HG03135 (cell line): ENCODE results near the gene RNF144A.

Experiments used
- ATAC-seq: cut with Tn5 transposase; IDR thresholded peaks from one replicate; pipeline ENCODE4 v1.9.1; 2021; ENCODE audit warnings: mild to moderate bottlenecking, moderate library complexity; ENCODE audit not compliant: unreplicated experiment

RNF144A gene

GRCh38 chr2:6968319-6969100 is 51.3 kb downstream of the RNF144A start:
- ATAC-seq = no peak

DNA sequence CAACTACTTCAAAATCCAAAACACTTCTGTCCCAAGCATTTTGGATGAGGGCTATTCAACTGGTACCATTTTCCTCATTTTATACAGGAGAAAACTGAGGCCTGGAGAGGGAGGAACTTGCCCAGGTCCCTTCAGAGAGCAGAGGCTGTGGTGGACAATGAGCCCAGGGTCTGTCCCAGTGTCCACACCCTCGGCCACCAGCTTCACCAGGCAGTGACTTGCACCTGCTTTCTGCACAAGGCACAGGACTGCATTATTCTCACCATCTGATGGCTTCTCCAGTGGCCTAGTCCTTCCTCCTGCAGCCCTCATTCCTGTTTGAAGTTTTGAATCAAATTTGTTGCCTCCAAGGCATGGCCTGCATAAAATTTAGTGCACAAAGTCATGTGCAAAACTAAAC is 53.3 kb downstream of the RNF144A start:
- ATAC-seq = no peak

DNA sequence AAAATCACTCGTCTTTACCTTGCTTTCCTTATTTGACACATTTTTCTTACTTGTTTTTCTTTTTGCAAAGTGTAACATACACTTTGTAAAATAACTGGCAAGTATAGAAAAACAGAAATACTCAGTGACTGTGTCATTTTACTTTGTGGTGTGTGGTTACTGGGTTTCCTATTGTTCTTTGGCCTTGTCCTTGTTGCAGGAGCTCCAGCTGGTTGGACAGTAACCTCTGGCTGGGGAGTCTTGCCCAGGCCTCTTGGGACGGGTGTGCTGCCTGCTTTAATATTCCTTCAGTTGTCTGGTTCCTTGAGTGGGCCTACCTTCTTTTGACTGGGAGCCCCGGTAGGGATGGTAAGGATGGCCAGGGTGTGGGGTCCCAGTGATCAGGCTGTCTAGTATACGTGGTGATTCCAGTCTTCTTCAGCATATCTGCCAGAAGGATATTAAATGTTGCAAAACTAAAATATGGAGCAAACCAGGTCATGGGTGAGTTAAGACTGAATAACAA is 53.8 kb downstream of the RNF144A start:
- no peak for ATAC-seq

- no peak for ATAC-seq
Observed at GRCh38 chr2:6971502-6971901, 54.3 kb downstream of the RNF144A start.

DNA sequence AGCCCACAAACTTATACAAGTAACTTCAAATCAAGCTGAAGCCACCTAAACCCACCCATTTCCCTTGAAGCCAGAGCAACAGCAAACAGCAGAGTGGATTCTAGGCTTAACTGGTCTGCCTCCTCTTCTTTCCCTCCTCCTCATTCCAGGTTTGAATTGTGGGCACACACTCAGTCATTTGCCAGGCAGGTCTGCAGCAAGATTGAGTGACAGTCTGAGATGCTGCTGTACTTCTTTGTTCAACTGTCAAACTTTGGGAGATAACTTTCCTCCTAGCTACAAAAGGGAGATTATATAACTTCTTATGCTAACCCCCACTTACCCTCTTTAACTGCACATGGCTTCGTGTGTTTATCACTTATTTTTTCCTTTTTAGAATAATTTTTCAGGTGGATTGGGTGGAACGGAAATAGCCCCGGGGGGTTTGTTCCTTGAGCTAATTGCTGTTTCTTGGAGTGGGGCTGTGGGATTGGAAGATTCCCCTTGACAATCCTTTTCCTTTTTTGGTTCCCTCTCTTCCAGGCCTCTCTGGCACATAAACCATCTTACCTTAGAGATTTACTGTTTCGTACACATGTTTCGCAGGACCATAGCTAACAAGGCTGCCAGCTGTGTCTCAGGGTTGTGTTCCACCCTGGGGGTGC is 55.0 kb downstream of the RNF144A start:
- ATAC-seq = no peak

DNA sequence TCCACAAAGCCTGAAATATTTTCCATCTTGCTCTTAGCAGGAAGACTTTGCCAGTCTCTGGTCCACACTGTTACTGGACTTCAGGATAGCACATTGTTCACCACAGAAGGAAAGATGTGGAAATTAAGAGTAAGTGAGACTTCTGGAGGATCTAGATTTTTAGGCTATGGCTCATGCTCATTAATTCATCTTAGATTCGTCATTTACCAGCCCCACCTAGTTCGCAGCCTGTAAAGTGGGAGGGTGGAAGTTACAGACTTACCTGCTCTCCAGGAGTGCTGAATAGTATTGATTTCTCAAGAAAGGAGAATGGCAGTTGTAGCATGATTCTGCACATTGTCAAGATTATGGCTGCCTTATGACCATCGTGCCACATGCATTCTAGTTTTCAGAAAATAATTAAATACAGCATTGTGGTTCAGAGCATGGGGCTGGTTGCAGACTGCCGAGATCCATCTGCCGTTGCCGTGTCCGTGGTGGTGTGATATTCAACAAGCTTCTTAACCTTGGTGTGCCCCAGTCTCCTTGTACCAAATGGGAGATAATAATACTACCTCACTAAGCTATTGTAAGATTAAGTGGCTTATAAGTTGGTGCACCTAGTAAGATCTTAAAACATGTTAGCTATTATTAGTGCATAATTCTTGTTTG is 56.8 kb downstream of the RNF144A start:
- no peak for ATAC-seq

DNA sequence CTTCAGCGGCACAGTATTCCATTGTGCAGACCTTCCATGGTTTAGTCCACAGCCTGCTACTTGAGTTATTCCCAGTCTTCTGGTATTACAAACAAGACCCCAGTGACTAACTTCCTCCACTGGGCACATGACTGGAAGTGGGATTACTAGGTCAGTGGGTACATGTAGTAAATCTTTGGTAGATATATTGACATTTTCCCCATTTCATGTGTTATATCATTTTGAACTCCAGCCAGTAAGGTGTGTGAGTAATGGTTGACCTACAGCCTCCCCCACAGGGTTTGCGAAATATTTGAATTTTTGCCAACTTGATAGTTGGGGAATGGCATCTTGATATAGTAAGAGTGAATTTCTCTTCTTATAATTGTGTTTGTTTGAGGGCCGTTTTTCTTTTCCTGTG is 58.8 kb downstream of the RNF144A start:
- ATAC-seq = no peak

DNA sequence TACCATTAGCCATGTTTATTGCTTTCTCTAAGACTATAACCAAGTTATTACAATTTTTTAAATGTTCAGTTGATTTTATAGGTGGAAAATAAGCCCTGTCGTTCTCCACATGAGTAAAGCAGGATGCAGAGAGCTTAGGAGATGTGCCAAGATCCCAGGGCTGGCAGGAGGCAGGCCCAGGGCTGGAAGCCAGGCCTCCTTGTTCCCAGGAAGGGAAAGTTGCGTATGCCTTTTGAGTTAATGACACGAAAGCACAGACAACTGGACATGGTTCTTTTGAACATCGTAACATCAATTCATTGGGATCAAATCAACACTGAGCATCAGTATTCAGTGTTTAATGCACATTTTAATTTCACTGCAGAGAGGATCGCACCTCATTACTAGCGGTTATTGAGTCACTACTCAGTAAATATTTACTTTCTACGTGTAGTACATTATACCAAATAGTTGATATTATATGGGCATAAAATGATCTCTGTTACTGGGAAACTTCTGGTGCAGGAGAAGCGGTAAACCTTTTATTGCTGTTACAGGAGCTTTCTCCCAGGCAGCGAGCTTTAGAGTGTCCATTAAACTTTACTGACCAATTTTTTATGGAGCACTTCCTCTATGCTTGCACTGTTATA is 60.0 kb downstream of the RNF144A start:
- no peak for ATAC-seq

DNA sequence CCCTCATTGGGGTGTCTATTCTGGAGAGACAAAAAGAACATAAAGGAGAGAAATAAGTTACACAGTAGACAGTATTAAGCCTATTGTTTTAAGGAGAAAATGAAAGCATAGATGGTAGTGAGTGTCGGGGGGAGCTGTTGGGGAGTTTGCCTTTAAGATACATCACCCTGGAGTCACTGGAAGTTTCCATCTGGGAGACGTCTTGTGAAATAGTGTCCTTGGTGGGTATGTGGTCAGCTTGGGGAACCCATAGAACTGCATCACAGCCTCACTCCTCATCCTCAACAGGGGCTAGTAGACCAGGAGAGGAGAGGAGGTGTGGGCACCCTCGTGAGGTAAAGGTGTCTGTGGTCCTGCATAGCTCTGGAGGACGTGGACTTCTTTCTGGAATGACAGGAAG is 60.6 kb downstream of the RNF144A start:
- no peak for ATAC-seq

GRCh38 chr2:6978991-6979390 is 61.8 kb downstream of the RNF144A start:
- ATAC-seq = no peak

DNA sequence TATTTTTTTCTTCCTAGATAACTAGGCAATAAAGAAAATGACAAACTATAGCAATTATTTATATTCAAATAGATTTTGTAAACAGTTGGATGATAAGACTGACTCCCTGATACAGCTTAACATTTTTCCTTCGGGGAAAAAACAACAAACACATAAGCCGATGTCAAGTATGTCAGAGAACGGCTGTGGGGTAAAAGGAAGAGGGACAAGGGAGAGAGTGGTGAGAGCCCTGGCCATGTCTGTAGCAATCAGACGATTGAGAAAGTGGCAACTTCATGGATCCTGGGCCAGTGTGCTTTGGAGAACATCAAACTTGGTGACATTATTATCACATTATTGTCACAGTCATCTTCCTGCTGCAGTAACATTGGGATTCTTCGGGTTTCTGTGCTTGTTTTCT is 65.2 kb downstream of the RNF144A start:
- no peak for ATAC-seq

DNA sequence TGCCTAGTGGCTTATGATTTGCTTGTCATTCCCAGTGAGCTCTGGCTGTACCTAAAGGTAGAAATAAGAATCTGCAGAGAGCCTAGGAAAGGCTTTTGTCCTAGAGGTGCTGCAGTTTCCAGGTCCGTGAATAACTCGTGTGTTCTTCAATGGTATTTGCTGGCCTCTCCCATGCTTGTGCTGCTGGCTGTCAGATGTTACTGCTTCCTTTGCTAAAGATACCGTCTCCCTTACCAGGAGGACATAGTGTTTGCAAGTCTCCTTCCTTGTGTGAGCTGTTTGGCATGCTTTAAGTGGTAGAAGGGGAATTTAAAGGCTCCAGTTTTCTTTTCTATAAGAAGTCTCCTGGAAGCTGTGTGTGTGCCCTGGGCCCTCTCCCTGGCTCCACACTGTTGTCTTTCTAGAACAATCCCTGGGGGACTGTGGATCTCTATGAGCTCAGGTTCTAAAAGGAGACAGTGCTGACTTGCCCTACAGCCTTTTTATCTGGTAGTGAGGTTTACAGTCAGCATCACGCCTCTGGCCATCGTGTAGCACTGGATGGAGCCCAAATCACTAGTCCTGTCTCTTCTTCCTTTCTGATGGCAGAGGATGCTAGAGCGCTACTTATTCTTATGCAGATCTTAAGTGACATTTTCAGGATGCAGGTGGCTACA is 65.8 kb downstream of the RNF144A start:
- no peak for ATAC-seq

GRCh38 chr2:6986301-6986911 is 69.2 kb downstream of the RNF144A start:
- no peak for ATAC-seq

DNA sequence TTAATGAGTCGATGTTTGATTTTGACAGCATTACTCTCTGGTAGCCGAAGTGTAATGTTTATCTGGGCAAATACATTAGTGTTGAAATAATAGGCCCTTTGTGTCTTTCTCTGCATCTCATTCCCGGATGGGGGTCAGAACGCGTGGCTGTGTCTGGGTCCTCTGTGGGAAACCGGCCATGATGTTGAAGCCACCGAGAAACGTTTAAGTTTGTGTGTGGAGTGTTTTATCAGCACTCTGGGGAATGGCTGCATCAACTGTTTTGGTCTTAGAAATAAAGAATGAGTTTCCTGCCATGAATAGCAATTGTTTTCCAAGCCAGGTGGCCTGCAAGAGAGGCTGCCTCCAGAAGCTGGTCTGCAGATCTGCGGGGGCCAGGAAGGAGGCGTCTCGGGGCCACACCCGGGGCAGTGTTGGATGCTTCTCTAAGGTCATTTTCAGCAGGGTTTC is 69.7 kb downstream of the RNF144A start:
- no peak for ATAC-seq

DNA sequence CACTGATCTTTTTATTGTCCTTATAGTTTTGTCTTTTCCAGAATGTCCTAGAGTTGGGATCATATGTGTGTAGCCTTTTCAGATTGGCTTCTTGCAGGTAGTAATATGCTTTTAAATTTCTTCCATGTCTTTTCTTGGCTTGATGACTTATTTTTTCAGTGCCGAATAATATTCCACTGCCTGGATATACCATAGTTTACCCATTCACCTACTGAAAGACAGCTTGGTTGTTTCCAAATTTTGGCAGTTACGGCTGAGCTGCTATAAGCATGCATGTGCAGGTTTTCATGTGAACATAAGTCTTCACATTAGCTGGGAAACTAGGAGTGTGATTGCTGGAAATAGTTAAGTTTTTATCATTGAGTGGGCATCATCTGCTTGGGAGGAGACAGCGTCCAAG is 73.7 kb downstream of the RNF144A start:
- ATAC-seq = no peak

- no peak for ATAC-seq
Observed at GRCh38 chr2:6992794-6993228, 75.6 kb downstream of the RNF144A start.

DNA sequence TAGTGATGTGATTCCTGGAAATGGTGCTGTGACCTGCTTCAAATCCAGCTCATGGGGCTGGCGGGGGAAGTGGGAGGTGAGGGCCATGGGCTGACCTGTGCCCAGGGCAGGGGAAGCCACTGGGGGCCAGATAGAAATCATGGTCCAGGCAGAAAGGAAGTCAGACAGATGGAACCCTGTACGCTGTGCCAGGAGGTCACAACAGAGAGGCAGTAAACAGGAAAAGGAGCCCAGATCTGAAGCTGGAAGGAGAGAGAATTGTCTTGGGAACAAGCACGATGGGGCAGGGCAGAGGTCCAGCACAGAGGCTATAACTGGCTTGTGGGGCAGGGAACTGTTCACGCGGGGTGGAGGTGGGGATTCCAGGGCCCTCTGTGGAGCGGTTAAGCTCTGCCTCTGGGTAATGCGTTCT is 76.0 kb downstream of the RNF144A start:
- no peak for ATAC-seq

DNA sequence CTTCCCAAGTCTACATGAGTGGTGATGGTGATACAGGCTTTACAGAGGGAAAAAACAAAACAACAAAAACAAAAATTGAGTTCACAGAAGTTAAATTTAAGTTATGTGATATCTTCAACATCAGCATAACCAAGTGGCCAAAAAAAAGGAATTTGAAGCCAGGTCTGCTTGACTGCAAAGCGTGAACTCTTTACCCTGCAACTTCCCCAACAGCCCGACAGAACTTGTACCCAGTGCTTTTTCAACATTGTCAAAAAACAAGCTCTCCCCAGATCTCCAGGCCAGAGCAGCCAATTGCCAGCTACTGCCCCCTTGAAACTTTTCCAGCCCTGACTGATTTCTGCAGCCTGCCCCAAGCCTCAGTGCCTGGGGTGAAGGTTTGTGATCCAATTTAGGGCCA is 76.7 kb downstream of the RNF144A start:
- no peak for ATAC-seq

- no peak for ATAC-seq
Observed at GRCh38 chr2:6994536-6995128, 77.4 kb downstream of the RNF144A start.
